ENCODE results near the gene SSBP2.
"Not testable (repeated sequence)": the region's sequence is repeated elsewhere in the genome, so short reads cannot be mapped to it uniquely, and the experiment has no call there.

Gene SSBP2

GRCh38 chr5:81473395-81473794, 277.5 kb downstream of the SSBP2 start:
- H3K27ac Mint-ChIP-seq, H3K4me3 Mint-ChIP-seq, H3K9me3 Mint-ChIP-seq, DNase-seq, H3K4me1 Mint-ChIP-seq, CTCF ChIA-PET, H3K27me3 Mint-ChIP-seq, H3K36me3 Mint-ChIP-seq: not testable (repeated sequence)

GRCh38 chr5:81469676-81470075, 281.2 kb downstream of the SSBP2 start:
- no peaks in the 10 kb centered on the region for H3K9me3 Mint-ChIP-seq
- H3K4me3 Mint-ChIP-seq: no peak overlapping the region
- no peak for DNase-seq
- no peaks in the 10 kb centered on the region for H3K4me1 Mint-ChIP-seq
- H3K27ac Mint-ChIP-seq: no peak overlapping the region
- CTCF ChIA-PET: interaction anchor here (1.2 kb wide), 1 partner anchor 43 kb away, joined by 4 read pairs; no protein-coding TSS in a partner anchor
- peaks cover 9% of the 10 kb centered on the region for H3K36me3 Mint-ChIP-seq
- no peaks in the 10 kb centered on the region for H3K27me3 Mint-ChIP-seq

GRCh38 chr5:81450940-81451339, 300.0 kb downstream of the SSBP2 start:
- H3K36me3 Mint-ChIP-seq: peaks cover 6% of the 10 kb centered on the region
- no peak for DNase-seq
- no peak overlapping the region for H3K4me3 Mint-ChIP-seq
- no peaks in the 10 kb centered on the region for H3K4me1 Mint-ChIP-seq
- no peak overlapping the region for H3K27ac Mint-ChIP-seq
- CTCF ChIA-PET: no interaction called here
- no peaks in the 10 kb centered on the region for H3K27me3 Mint-ChIP-seq
- H3K9me3 Mint-ChIP-seq: no peaks in the 10 kb centered on the region

- no peak for DNase-seq
- Mint-ChIP-seq H3K36me3 (no peaks in the 10 kb centered on the region), H3K27me3 (no peaks in the 10 kb centered on the region), H3K4me1 (no peaks in the 10 kb centered on the region), H3K9me3 (no peaks in the 10 kb centered on the region), H3K27ac (no peak overlapping the region), H3K4me3 (no peak overlapping the region)
- CTCF ChIA-PET: interaction anchor here (0.7 kb wide), 1 partner anchor 577 kb away, joined by 3 read pairs; no protein-coding TSS in a partner anchor
Measured at GRCh38 chr5:81435023-81435422, 315.9 kb downstream of the SSBP2 start.

- Mint-ChIP-seq H3K4me1 (peaks cover 3% of the 10 kb centered on the region), H3K4me3 (no peak overlapping the region), H3K9me3 (no peaks in the 10 kb centered on the region), H3K36me3 (no peaks in the 10 kb centered on the region), H3K27me3 (no peaks in the 10 kb centered on the region), H3K27ac (no peak overlapping the region)
- no peak for DNase-seq
- CTCF ChIA-PET: interaction anchor here (0.7 kb wide), 1 partner anchor 1647 kb away, joined by 3 read pairs; the partner anchor contains the start of genes TMEM167A and XRCC4
Measured at GRCh38 chr5:81429985-81430384, 320.9 kb downstream of the SSBP2 start.

- Mint-ChIP-seq H3K27me3 (no peaks in the 10 kb centered on the region), H3K9me3 (no peaks in the 10 kb centered on the region), H3K36me3 (no peaks in the 10 kb centered on the region), H3K4me1 (peaks cover 3% of the 10 kb centered on the region), H3K27ac (no peak overlapping the region), H3K4me3 (no peak overlapping the region)
- no peak for DNase-seq
- CTCF ChIA-PET: interaction anchor here (0.7 kb wide), 1 partner anchor 1648 kb away, joined by 3 read pairs; the partner anchor contains the start of genes TMEM167A and XRCC4
Measured at GRCh38 chr5:81429363-81429762, 321.5 kb downstream of the SSBP2 start.

- no peak for DNase-seq
- Mint-ChIP-seq H3K27ac (no peak overlapping the region), H3K4me3 (no peak overlapping the region), H3K36me3 (no peaks in the 10 kb centered on the region), H3K27me3 (no peaks in the 10 kb centered on the region), H3K4me1 (peaks cover 3% of the 10 kb centered on the region), H3K9me3 (no peaks in the 10 kb centered on the region)
- CTCF ChIA-PET: no interaction called here
Measured at GRCh38 chr5:81428861-81429260, 322.0 kb downstream of the SSBP2 start.

- Mint-ChIP-seq H3K27me3 (no peaks in the 10 kb centered on the region), H3K4me3 (no peak overlapping the region), H3K4me1 (peaks cover 3% of the 10 kb centered on the region), H3K36me3 (no peaks in the 10 kb centered on the region), H3K9me3 (no peaks in the 10 kb centered on the region), H3K27ac (no peak overlapping the region)
- CTCF ChIA-PET: no interaction called here
- no peak for DNase-seq
Measured at GRCh38 chr5:81428446-81428845, 322.5 kb downstream of the SSBP2 start.

GRCh38 chr5:81427566-81427965, 323.3 kb downstream of the SSBP2 start:
- Mint-ChIP-seq H3K27me3 (no peaks in the 10 kb centered on the region), H3K4me3 (no peak overlapping the region)

GRCh38 chr5:81426359-81427030, 324.4 kb downstream of the SSBP2 start:
- CTCF ChIA-PET: interaction anchor here (0.8 to 3.3 kb wide), 7 partner anchors 43 to 799 kb away, joined by 3 to 19 read pairs (median 4); no protein-coding TSS in a partner anchor
- Mint-ChIP-seq H3K36me3 (no peaks in the 10 kb centered on the region), H3K27ac (no peak overlapping the region), H3K27me3 (no peaks in the 10 kb centered on the region), H3K9me3 (no peaks in the 10 kb centered on the region), H3K4me1 (peaks cover 3% of the 10 kb centered on the region), H3K4me3 (no peak overlapping the region)
- DNase-seq: no peak

More at GRCh38 chr5:81427566-81427965, 323.3 kb downstream of the SSBP2 start:
- peaks cover 3% of the 10 kb centered on the region for H3K4me1 Mint-ChIP-seq
- no peak overlapping the region for H3K27ac Mint-ChIP-seq
- no peaks in the 10 kb centered on the region for H3K36me3 Mint-ChIP-seq
- CTCF ChIA-PET: interaction anchor here (0.6 to 3.3 kb wide), 3 partner anchors 23 to 798 kb away, joined by 3 to 19 read pairs (median 13); no protein-coding TSS in a partner anchor
- H3K9me3 Mint-ChIP-seq: no peaks in the 10 kb centered on the region
- DNase-seq: no peak

GRCh38 chr5:81425569-81425968, 325.3 kb downstream of the SSBP2 start:
- Mint-ChIP-seq H3K9me3 (no peaks in the 10 kb centered on the region), H3K36me3 (peaks cover 2% of the 10 kb centered on the region), H3K4me1 (peaks cover 12% of the 10 kb centered on the region), H3K27me3 (no peaks in the 10 kb centered on the region), H3K4me3 (no peak overlapping the region), H3K27ac (no peak overlapping the region)
- no peak for DNase-seq
- CTCF ChIA-PET: interaction anchor here (0.6 to 3.3 kb wide), 12 partner anchors 27 to 804 kb away, joined by 3 to 19 read pairs (median 3); no protein-coding TSS in a partner anchor

- no peak for DNase-seq
- Mint-ChIP-seq H3K4me1 (peaks cover 21% of the 10 kb centered on the region), H3K36me3 (peaks cover 2% of the 10 kb centered on the region), H3K27me3 (no peaks in the 10 kb centered on the region), H3K27ac (no peak overlapping the region), H3K4me3 (no peak overlapping the region), H3K9me3 (no peaks in the 10 kb centered on the region)
- CTCF ChIA-PET: interaction anchor here (0.6 to 3.3 kb wide), 8 partner anchors 26 to 805 kb away, joined by 3 to 19 read pairs (median 3); no protein-coding TSS in a partner anchor
Measured at GRCh38 chr5:81424728-81425127, 326.2 kb downstream of the SSBP2 start.

GRCh38 chr5:81422671-81423070, 328.2 kb downstream of the SSBP2 start:
- H3K9me3 Mint-ChIP-seq: no peaks in the 10 kb centered on the region
- H3K27me3 Mint-ChIP-seq: no peaks in the 10 kb centered on the region
- CTCF ChIA-PET: interaction anchor here (1.7 kb wide), 1 partner anchor 416 kb away, joined by 4 read pairs; no protein-coding TSS in a partner anchor
- H3K27ac Mint-ChIP-seq: no peak overlapping the region
- H3K4me3 Mint-ChIP-seq: no peak overlapping the region
- no peak for DNase-seq
- H3K4me1 Mint-ChIP-seq: peaks cover 21% of the 10 kb centered on the region
- H3K36me3 Mint-ChIP-seq: peaks cover 2% of the 10 kb centered on the region

- Mint-ChIP-seq H3K27ac (no peak overlapping the region), H3K4me1 (peaks cover 19% of the 10 kb centered on the region), H3K36me3 (peaks cover 2% of the 10 kb centered on the region), H3K27me3 (no peaks in the 10 kb centered on the region), H3K9me3 (no peaks in the 10 kb centered on the region), H3K4me3 (no peak overlapping the region)
- CTCF ChIA-PET: interaction anchor here (0.8 kb wide), 1 partner anchor 329 kb away, joined by 3 read pairs; no protein-coding TSS in a partner anchor
- DNase-seq: no peak
Measured at GRCh38 chr5:81420039-81420667, 330.7 kb downstream of the SSBP2 start.
